HFF-Myc (cell line): ENCODE results near the gene MAGI1.

ENCODE experiments used
- DNase-seq: peaks from one replicate; pipeline ENCODE4 v3.0.0-alpha.2; 2011; ENCODE audit warnings: low read depth; ENCODE audit errors: extremely low read depth
- H3K4me3 ChIP-seq: replicated peaks from 2 replicates; pipeline ENCODE4 v1.5.1; 2011; ENCODE audit warnings: low read depth, mild to moderate bottlenecking, control low read depth, low read length
- CTCF ChIP-seq: IDR thresholded peaks from 2 replicates; pipeline ENCODE4 v1.5.1; 2012; ENCODE audit warnings: mild to moderate bottlenecking, low read depth, low read length, control low read depth; ENCODE audit errors: missing control alignments

Gene MAGI1

GRCh38 chr3:65665915-65666314, 372.8 kb downstream of the MAGI1 start:
- H3K4me3 ChIP-seq = no peak overlapping the region
- no peak for TF ChIP-seq CTCF
- no peak for DNase-seq

GRCh38 chr3:65664931-65665330, 373.8 kb downstream of the MAGI1 start:
- DNase-seq = no peak
- no peak for TF ChIP-seq CTCF
- no peak overlapping the region for H3K4me3 ChIP-seq

GRCh38 chr3:65664446-65664845, 374.3 kb downstream of the MAGI1 start:
- no peak for DNase-seq
- no peak overlapping the region for H3K4me3 ChIP-seq
- TF ChIP-seq CTCF = no peak

DNA sequence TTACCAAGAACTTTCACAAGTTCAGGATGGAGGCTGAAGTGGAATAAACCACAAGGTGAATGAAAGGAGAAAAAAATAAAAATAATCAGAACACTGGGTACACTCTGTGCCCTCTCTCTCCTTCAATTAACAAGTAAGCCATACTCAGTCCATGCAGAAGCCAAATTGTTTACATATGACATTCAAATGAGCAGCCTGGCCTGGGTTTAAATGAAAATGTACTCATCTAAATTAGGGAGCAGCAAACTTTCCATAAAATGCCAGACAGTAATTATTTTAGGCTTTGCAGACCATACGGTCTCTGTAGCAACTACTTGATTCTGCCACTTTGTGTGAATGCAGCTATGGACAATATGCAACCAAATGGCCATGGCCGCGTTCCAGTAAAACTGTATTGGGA, 376.6 kb downstream of the MAGI1 start:
- no peak for DNase-seq
- H3K4me3 ChIP-seq = no peak overlapping the region
- TF ChIP-seq CTCF = no peak

- no peak overlapping the region for H3K4me3 ChIP-seq
- TF ChIP-seq CTCF = no peak
- no peak for DNase-seq
These were observed 378.6 kb downstream of the MAGI1 start for GRCh38 chr3:65660000-65660598.

DNA sequence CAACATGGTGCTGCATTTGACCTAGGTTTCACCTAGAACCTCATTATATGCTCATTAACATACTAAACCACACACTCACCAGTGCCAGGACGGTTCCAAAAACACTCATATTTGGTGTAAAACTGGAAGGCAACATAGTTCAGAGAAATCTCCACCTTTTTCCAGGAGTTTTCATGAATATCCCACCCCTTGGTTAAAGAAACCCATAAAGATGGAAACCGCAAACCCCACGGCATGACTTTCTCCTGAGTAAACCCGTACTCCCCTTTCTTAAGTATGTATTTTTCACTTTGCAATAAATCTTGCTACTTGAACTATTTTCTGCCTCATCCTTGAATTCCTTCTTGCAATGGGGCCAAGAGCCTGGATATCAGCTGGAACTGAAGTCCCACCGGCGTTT, 379.3 kb downstream of the MAGI1 start:
- DNase-seq = no peak
- H3K4me3 ChIP-seq = no peak overlapping the region
- no peak for TF ChIP-seq CTCF

GRCh38 chr3:65658401-65658800, 380.3 kb downstream of the MAGI1 start:
- H3K4me3 ChIP-seq = no peak overlapping the region
- no peak for DNase-seq
- TF ChIP-seq CTCF = no peak
